Measurements from ENCODE around the gene HMCES.

Gene HMCES

DNA sequence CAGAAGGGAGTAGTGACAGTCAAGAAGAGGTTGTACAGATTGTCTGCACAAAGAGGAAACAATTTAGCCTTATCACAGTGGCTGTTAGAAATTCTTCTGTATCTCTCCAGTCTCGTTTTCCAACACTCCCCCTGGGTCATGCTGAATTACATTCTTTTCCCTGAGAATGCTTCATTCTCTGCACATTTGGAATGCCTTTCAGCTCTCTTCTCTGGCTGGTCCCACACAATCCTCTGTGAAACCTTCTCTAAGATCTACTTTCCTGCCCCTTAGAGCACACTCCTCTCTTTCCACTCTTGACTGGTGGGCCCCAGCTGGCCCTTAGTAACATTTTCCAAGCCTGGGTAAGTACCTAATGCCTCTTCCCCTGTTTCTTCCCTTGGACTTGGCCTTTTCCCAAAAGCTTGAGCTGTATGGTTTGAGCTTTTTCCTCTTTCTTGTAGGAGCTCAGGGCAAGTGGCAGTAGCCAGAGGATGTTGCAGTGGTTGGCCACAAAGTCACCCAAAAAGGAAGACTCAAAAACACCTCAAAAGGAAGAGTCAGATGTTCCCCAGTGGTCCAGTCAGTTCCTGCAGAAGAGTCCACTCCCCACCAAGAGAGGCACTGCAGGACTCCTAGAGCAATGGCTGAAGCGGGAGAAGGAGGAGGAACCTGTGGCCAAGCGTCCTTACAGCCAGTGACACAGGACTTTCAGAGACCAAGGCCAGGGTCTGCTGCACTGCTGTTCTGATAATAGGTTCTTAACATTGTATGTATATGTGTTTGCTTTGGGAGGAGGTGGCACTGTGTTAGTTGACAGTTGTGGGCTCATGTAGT lies 25.7 kb downstream of the HMCES start:
- DNase-seq (ENCODE audit: low read depth in 3 of 3), result no peak

DNA sequence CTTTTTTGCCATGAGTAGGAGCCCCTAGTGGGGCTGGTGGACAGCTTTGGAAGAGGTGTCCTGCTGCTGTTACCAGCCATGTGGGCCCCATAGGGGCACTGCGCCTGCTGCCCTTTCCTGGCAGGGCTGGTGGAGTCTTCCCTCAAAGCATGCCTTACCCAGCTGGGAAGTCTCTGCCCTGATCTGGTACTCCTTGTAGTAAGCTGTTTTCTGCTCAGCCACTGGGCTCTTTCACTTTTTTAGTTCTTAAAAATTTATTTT lies 26.2 kb downstream of the HMCES start:
- no peak for DNase-seq (ENCODE audit: low read depth in 3 of 3)

GRCh38 chr3:129305592-129306091 lies 27.0 kb downstream of the HMCES start:
- no peak for DNase-seq (ENCODE audit: low read depth in 3 of 3)

GRCh38 chr3:129308636-129309035 lies 30.0 kb downstream of the HMCES start:
- no peak for DNase-seq (ENCODE audit: low read depth in 3 of 3)

- DNase-seq (ENCODE audit: low read depth in 3 of 3), result no peak
Observed at GRCh38 chr3:129310111-129311011, 31.7 kb downstream of the HMCES start.

GRCh38 chr3:129311054-129311902 lies 32.6 kb downstream of the HMCES start:
- no peak for DNase-seq (ENCODE audit: low read depth in 3 of 3)

GRCh38 chr3:129312021-129312639 lies 33.5 kb downstream of the HMCES start:
- no peak for DNase-seq (ENCODE audit: low read depth in 3 of 3)

- DNase-seq (ENCODE audit: low read depth in 3 of 3), result no peak
Observed at GRCh38 chr3:129312671-129313414, 34.2 kb downstream of the HMCES start.

DNA sequence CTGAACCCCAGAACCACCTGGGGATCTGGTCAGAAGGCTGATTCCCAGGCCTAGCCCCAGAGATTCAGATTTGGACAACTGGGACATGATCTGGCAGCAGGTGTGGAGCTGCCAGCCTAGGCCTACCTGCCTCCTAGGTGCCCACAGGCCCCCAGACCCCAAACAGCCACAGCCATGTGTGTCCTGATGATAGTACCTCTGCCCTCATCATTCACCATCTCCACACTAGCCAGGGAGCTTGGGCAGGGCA lies 34.7 kb downstream of the HMCES start:
- DNase-seq (ENCODE audit: low read depth in 3 of 3), result no peak

DNA sequence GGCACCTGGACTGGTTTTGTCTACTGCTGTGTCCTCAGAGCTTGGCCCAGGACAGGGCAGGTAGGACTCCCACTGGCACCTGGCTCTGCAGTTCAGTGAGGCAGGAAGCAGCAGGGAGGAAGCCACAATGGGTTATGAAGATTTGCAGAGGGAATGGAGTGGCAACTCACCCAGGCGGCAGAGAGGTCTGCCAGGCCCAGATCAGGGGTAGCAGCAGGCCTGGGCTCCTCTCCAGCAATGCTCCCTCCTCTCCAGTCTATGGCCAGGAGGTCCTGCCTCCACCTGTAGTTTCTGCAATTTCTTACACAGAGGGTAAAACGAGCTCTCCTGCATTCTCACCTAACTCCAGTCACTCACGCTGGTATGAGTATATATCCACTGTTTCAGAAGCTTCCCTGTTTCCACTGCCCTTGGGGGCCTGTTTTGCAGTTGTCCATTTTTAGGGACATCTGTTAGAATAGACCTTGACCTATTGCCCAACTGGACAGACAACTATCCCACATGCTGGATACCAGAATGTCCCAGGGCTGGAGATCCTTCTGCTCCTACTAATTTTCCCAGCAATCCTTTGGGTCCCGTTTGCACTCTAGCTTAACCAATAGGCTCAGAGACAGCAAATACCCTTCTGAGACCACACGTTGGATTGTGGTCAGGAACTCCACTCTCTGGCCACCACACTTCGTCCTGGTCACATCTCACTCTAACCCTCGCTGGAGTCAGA lies 35.2 kb downstream of the HMCES start:
- no peak for DNase-seq (ENCODE audit: low read depth in 3 of 3)

- peak in 2 of 3 experiments; percentile 25 to 60 for DNase-seq (ENCODE audit: low read depth in 3 of 3)
Observed at GRCh38 chr3:129314386-129315222, 35.9 kb downstream of the HMCES start.

DNA sequence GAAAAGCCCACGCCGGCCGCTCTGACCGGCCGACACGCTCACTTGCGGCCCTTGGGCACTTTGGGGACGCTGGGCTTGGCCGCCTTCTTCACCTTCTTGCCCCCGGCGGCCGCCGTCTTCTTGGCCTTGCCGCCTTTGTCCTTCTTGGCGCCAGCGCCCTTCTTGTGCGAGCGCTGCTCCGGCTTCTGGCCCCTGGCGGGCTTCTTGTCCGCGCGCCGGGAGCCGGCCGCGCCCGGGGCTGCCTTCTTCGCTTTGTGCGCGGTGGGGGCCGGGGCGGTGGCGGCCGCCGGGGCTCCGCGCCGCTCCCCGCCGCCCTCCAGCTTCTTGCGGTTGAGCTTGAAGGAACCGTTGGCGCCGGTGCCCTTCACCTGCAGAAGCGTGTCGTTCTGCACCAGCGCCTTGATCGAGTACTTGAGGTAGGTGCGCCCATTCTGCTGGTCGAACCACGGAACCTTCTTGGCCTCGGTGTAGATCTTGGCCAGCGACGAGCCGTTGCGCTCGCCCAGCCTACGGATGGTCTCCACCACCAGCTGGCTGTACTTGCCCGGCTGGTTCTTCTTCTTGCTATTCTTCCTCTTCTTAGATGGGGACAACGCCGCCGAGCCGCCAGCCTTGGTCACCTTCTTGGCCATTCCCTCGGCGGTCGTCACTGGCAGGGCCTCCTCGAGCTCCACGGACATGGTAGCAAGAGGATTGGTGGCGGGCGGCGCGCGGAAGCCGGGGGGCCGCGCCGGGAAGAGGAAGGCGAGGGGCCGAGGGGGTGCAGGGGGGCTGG lies 36.7 kb downstream of the HMCES start:
- peak in 1 of 3 experiments; percentile 26 for DNase-seq (ENCODE audit: low read depth in 3 of 3)

DNA sequence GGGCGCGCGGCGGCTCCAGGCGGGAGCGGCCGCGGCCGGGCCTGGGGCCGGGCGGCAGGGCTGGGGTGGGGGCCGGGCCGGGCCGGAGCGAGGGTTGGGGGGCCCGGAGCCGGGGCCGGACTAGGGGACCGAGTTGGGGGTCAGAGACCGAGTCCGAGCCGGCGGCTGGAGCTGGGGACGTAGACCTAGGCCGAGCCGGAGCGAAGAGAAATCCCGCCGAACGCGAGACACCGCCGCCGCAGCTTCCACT lies 37.3 kb downstream of the HMCES start:
- DNase-seq (ENCODE audit: low read depth in 3 of 3), result no peak

DNA sequence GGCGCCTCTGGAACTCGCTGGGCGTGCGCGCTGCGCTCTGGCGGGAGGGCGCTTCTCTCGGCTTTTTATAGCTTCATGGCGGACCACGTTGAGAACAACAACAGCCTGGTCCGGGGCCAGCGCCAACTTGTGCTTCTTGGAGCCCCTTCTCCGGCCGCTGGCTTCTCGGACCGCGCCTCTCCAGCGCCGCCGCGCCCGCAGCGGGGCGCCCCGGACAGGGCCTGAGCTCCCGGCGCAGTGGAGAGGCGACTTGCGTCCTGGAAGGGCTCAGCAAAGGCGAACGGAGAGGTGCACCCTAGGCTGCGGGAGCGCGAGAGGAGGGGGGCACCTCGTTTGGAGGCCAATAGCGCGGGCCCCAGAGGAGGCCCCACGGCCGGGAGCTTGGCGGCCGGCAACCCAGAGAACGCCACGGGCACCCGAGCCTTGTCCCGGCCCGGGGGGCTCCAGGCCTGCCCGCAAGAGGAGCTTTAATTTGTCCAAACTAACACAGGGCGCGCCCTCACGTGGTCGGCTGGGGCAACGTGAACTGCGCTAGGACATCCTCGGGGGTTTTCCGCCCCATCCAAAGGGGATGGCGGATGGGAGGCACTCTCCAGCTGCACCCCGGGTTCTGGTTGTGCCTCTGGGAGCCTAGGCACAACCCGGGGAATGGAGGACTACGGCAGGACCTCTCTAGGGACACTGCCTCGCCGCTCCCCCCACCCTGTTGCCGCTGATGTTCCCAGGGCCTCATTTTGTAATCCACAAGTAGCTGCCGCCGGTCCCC lies 37.8 kb downstream of the HMCES start:
- DNase-seq (ENCODE audit: low read depth in 3 of 3), result peak; percentile 83 to 91 (median 86)

DNA sequence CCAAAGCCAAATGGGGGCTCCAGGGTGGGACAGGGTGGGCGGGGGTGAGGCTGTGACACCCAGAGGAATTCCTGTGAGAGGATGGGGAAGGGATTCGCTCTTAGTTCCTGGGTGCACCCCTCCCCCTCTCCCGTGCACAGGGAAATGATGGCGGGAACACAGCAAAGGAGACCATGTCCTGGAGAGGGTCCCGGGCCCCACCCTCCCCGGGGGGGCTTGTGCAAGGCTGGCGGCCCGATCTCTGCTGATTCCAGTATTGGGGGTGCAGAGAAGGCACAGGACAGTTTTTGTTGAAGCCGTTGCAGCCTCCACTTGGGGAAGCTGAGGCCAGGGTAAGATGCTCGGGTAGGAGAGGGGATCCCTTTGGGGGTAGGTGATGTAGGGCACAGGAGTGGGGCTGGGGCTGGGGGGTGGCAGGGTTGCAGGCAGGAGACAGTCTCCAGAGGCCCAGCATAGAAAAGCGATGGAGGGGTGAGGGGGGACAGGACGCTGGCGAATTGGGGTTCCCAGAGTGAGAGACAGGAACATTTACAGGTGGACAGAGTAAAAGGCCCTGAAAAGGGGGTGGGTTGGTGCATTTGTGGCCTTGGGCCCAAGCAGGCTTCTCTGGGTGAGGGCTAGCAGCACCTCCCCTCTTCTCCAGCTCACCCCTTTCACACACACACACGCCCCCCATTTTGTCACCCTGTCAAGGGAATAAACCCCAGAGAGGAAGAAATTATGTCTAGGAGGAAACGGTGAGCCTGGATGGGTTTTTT lies 38.5 kb downstream of the HMCES start:
- DNase-seq (ENCODE audit: low read depth in 3 of 3), result no peak

DNA sequence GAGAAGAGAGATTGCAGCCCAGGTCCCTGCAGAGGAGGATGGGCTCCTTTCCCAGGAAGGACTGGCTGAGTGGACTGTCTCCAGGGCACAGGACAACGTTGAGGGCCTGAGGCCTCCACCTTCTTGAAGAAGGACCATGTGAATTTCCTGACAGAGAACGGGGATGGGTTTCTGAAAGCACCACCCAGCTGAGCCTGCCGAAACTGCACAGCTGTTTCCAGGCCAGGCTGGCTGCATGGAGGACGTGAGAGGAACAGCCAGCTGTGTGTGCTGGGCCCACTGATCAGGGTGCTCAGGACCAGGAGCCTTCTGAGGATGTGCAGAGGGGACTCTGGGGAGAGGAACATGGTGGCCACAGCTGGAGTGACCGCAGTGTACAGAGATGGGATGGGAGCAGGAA lies 39.2 kb downstream of the HMCES start:
- no peak for DNase-seq (ENCODE audit: low read depth in 3 of 3)

DNA sequence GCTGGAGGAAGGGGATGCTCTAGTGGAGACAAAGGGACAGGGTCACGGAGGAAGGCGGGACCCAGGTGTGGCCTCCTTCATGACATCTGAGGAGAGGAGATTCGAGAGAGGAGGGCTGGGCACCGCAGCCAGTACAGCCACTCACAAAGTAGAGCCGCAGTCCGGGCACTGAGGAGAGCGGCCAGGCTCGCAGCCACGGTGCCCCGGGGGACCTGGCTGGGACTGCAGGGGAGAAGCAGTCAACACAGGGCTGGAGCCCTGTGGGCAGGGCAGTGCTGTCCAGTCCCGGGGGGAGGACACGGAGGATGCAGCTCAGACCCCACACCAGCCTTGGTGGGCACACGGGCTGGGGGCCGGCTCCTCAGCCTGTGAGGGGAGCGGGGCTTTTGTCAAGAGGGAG lies 40.3 kb downstream of the HMCES start:
- DNase-seq (ENCODE audit: low read depth in 3 of 3), result no peak

DNA sequence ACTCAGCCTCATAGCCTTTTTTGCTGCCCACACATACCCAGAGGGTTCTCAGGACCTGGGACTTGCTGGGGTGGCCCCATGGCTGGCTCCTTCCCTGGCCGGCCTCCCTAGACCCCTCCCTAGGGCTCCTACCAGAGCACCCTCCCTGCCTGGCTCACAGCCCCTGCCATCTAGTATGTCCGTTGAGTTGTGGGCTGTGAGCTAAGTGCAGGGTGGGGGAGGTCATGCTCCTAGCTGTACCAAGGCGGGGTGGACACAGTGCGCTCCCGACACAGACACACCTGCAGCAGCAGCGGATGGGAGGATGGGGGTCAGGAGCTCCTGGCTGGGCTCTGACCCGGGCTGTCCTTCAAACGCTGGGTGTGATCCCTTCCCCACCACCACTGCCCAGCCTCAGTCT lies 41.6 kb downstream of the HMCES start:
- DNase-seq (ENCODE audit: low read depth in 3 of 3), result no peak

Measured in stimulated activated CD4-positive, alpha-beta T cell treated with anti-CD3 and anti-CD28 coated beads, TNF-alpha, amount 100 ng/mL, for 24 hours (primary cell).